Uterus (tissue), 2 donors: ENCODE measurements around the gene MTHFSD.
A peak's percentile ranks its signal among the peaks of the same experiment; 100 is the strongest.

Source experiments
- POLR2A ChIP-seq, 2 donors: fragments of 450-650 bp; IDR thresholded peaks; one replicate each; pipeline ENCODE4 v1.6.1; 2016; ENCODE audit warnings: antibody characterized with exemption in 2 of 2, mild to moderate bottlenecking in 1 of 2, moderate library complexity in 1 of 2
- TF ChIP-seq, protein P1 (sequence below), 4 experiments: fragments of 200-600 bp in 2 of 4; fragments of 450-650 bp in 2 of 4; sonication (generic) in 2 of 4; IDR thresholded peaks; one replicate each; pipeline ENCODE4 v1.5.1; 2016 to 2019; ENCODE audit warnings: antibody characterized with exemption in 4 of 4, mild to moderate bottlenecking in 2 of 4, moderate library complexity in 1 of 4

GRCh38 chr16:86508947-86509758, 45.9 kb downstream of the MTHFSD start:
- TF ChIP-seq POLR2A (IDR thresholded peaks at IDR 0.05), result peak in 1 of 2 donors; percentile 7
- TF ChIP-seq, protein P1, sequence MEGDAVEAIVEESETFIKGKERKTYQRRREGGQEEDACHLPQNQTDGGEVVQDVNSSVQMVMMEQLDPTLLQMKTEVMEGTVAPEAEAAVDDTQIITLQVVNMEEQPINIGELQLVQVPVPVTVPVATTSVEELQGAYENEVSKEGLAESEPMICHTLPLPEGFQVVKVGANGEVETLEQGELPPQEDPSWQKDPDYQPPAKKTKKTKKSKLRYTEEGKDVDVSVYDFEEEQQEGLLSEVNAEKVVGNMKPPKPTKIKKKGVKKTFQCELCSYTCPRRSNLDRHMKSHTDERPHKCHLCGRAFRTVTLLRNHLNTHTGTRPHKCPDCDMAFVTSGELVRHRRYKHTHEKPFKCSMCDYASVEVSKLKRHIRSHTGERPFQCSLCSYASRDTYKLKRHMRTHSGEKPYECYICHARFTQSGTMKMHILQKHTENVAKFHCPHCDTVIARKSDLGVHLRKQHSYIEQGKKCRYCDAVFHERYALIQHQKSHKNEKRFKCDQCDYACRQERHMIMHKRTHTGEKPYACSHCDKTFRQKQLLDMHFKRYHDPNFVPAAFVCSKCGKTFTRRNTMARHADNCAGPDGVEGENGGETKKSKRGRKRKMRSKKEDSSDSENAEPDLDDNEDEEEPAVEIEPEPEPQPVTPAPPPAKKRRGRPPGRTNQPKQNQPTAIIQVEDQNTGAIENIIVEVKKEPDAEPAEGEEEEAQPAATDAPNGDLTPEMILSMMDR (IDR thresholded peaks at IDR 0.05), result no peak
